ENCODE results near the gene SLC16A13. TPM values are rescaled to one million over a fixed set of nuclear protein-coding genes. Genes with fewer than 3 reads are reported as not detected.

The SLC16A13 gene
- total and polyA plus RNA-seq, 2 donors: 0.42 to 2.5 TPM

DNA sequence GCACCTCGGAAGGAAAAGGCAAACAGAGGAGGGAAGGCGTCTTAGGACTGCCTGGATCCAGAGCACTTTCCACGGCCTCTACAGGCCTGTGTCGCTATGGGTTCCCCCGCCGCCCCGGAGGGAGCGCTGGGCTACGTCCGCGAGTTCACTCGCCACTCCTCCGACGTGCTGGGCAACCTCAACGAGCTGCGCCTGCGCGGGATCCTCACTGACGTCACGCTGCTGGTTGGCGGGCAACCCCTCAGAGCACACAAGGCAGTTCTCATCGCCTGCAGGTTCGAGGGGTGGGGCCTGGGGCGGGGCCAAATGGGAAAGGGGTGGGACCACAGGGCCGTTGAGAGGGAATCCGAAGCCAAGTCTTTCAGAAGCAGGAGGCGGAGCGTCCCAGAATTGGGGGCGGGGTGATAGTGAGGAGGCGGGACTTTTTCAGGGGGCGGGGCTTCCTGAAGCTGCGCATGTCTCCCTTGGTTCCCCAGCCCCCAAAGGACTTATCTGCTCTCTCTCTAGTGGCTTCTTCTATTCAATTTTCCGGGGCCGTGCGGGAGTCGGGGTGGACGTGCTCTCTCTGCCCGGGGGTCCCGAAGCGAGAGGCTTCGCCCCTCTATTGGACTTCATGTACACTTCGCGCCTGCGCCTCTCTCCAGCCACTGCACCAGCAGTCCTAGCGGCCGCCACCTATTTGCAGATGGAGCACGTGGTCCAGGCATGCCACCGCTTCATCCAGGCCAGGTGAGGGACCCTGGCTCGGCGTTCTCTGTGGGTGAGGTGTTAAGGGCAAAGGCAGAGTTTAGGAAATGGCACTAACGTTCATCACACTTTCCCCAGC lies 12.0 kb upstream of the SLC16A13 start:
- H3K27me3 ChIP-seq (ENCODE audit: control insufficient read depth in 2 of 2, insufficient read depth in 1 of 2, low read length in 1 of 2): peaks cover 30 to 47% of the 10 kb centered on the region in 2 donors
- H3K4me1 ChIP-seq (ENCODE audit: control insufficient read depth in 2 of 2, insufficient read depth in 2 of 2, low read length in 2 of 2): peaks cover 4 to 36% of the 10 kb centered on the region in 2 donors
- peak overlapping the region in 1 of 2 donors; percentile 14 for H3K4me3 ChIP-seq (ENCODE audit: low read length in 2 of 2)
- peak in 6 of 9 donors; percentile 66 to 91 (median 82) for DNase-seq (ENCODE audit: low read depth in 6 of 9, low spot score in 9 of 9)
- H3K36me3 ChIP-seq (ENCODE audit: control insufficient read depth in 2 of 2, insufficient read depth in 2 of 2, low read length in 1 of 2): no peaks in the 10 kb centered on the region
- no peak overlapping the region for H3K27ac ChIP-seq (ENCODE audit: low read depth in 1 of 2, low read length in 1 of 2)
- H3K9me3 ChIP-seq (ENCODE audit: control insufficient read depth in 2 of 2, insufficient read depth in 1 of 2, low read length in 1 of 2): peaks cover 0 to 11% of the 10 kb centered on the region in 2 donors
- WGBS: 44% methylated on average over 51 of the region's 51 CpGs

DNA sequence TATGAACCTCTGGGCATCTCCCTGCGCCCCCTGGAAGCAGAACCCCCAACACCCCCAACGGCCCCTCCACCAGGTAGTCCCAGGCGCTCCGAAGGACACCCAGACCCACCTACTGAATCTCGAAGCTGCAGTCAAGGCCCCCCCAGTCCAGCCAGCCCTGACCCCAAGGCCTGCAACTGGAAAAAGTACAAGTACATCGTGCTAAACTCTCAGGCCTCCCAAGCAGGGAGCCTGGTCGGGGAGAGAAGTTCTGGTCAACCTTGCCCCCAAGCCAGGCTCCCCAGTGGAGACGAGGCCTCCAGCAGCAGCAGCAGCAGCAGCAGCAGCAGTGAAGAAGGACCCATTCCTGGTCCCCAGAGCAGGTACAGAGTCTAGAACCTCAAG lies 11.4 kb upstream of the SLC16A13 start:
- Histone ChIP-seq H3K36me3 (ENCODE audit: control insufficient read depth in 2 of 2, insufficient read depth in 2 of 2, low read length in 1 of 2) (no peaks in the 10 kb centered on the region), H3K27ac (ENCODE audit: low read depth in 1 of 2, low read length in 1 of 2) (no peak overlapping the region), H3K4me1 (ENCODE audit: control insufficient read depth in 2 of 2, insufficient read depth in 2 of 2, low read length in 2 of 2) (peaks cover 7 to 37% of the 10 kb centered on the region in 2 donors), H3K27me3 (ENCODE audit: control insufficient read depth in 2 of 2, insufficient read depth in 1 of 2, low read length in 1 of 2) (peaks cover 30 to 47% of the 10 kb centered on the region in 2 donors), H3K4me3 (ENCODE audit: low read length in 2 of 2) (no peak overlapping the region), H3K9me3 (ENCODE audit: control insufficient read depth in 2 of 2, insufficient read depth in 1 of 2, low read length in 1 of 2) (peaks cover 0 to 11% of the 10 kb centered on the region in 2 donors)
- DNase-seq (ENCODE audit: low read depth in 6 of 9, low spot score in 9 of 9): no peak
- WGBS: 94% methylated on average over 8 of the region's 8 CpGs

DNA sequence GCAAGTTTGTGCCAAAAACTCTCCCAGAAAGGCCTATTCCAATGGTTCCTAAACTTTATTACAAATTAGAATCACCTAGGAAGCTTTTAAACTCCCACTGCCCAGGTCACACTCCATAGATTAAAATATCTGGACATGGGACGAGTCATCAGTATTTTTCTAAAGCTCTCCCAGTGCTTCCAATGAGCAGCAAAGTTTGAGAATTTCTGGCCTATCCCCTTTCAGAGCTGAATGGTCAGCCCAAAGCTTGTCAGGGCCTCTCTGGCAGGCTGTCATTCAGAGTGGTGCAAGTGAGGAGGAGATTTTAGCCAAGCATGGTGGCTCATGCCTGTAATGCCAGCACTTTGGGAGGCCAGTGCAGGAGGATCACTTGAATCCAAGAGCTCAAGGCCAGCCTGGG lies 10.6 kb upstream of the SLC16A13 start:
- Histone ChIP-seq H3K4me1 (ENCODE audit: control insufficient read depth in 2 of 2, insufficient read depth in 2 of 2, low read length in 2 of 2) (peaks cover 14 to 43% of the 10 kb centered on the region in 2 donors), H3K27ac (ENCODE audit: low read depth in 1 of 2, low read length in 1 of 2) (no peak overlapping the region), H3K4me3 (ENCODE audit: low read length in 2 of 2) (no peak overlapping the region)

DNA sequence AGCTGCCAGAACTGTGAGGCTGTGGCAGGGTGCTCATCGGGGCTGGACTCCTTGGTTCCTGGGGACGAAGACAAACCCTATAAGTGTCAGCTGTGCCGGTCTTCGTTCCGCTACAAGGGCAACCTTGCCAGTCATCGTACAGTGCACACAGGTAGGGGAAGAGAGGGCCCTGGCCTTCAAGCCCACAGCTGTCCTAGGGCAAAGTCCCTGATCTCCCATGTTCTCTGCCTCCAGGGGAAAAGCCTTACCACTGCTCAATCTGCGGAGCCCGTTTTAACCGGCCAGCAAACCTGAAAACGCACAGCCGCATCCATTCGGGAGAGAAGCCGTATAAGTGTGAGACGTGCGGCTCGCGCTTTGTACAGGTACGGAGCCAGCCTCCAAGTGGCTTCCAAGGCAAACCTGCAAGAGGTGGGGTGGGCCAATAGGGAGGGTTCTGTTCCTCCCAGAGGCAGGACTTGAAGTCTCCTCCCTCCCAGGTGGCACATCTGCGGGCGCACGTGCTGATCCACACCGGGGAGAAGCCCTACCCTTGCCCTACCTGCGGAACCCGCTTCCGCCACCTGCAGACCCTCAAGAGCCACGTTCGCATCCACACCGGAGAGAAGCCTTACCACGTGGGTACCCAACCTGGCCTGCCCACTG lies 9.2 kb upstream of the SLC16A13 start:
- Histone ChIP-seq H3K4me1 (ENCODE audit: control insufficient read depth in 2 of 2, insufficient read depth in 2 of 2, low read length in 2 of 2) (peaks cover 14 to 43% of the 10 kb centered on the region in 2 donors), H3K9me3 (ENCODE audit: control insufficient read depth in 2 of 2, insufficient read depth in 1 of 2, low read length in 1 of 2) (peaks cover 0 to 11% of the 10 kb centered on the region in 2 donors), H3K27me3 (ENCODE audit: control insufficient read depth in 2 of 2, insufficient read depth in 1 of 2, low read length in 1 of 2) (peaks cover 20 to 30% of the 10 kb centered on the region in 2 donors), H3K27ac (ENCODE audit: low read depth in 1 of 2, low read length in 1 of 2) (no peak overlapping the region), H3K4me3 (ENCODE audit: low read length in 2 of 2) (no peak overlapping the region), H3K36me3 (ENCODE audit: control insufficient read depth in 2 of 2, insufficient read depth in 2 of 2, low read length in 1 of 2) (no peaks in the 10 kb centered on the region)
- WGBS: 95% methylated on average over 29 of the region's 29 CpGs
- DNase-seq (ENCODE audit: low read depth in 6 of 9, low spot score in 9 of 9): no peak

More for the DNA sequence above, 10.6 kb upstream of the SLC16A13 start:
- DNase-seq (ENCODE audit: low read depth in 6 of 9, low spot score in 9 of 9): no peak
- peaks cover 30 to 42% of the 10 kb centered on the region in 2 donors for H3K27me3 ChIP-seq (ENCODE audit: control insufficient read depth in 2 of 2, insufficient read depth in 1 of 2, low read length in 1 of 2)
- H3K36me3 ChIP-seq (ENCODE audit: control insufficient read depth in 2 of 2, insufficient read depth in 2 of 2, low read length in 1 of 2): no peaks in the 10 kb centered on the region
- peaks cover 0 to 11% of the 10 kb centered on the region in 2 donors for H3K9me3 ChIP-seq (ENCODE audit: control insufficient read depth in 2 of 2, insufficient read depth in 1 of 2, low read length in 1 of 2)
- 99% methylated on average over 1 of the region's 1 CpG for WGBS

DNA sequence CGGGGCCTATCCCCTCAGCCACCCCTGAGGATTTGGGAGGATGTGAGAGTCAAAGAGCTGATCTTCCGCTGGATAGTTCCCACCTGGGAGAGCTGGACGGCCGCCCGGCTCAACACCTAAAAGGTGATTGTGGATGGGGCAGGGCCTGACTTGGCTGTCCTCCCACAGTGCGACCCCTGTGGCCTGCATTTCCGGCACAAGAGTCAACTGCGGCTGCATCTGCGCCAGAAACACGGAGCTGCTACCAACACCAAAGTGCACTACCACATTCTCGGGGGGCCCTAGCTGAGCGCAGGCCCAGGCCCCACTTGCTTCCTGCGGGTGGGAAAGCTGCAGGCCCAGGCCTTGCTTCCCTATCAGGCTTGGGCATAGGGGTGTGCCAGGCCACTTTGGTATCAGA lies 8.5 kb upstream of the SLC16A13 start:
- H3K4me1 ChIP-seq (ENCODE audit: control insufficient read depth in 2 of 2, insufficient read depth in 2 of 2, low read length in 2 of 2): peaks cover 10 to 42% of the 10 kb centered on the region in 2 donors
- H3K4me3 ChIP-seq (ENCODE audit: low read length in 2 of 2): no peak overlapping the region
- no peak overlapping the region for H3K27ac ChIP-seq (ENCODE audit: low read depth in 1 of 2, low read length in 1 of 2)

DNA sequence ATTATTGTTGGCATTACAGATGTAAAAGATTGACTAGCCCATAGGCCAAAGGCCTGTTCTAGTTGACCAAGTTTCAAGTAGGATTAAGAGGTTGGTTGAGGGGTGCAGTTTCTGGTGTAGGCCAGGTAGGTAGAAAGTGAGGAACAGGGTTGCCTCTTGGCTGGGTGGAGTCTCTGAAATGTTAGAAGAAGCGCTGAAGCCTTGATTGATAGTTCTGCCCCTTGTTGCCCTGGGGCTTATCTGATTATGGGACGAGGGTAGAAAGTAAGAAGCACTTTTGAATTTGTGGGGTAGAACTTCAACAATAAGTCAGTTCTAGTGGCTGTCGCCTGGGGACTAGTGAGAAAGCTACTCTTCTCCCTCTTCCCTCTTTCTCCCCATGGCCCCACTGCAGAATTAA lies 6.7 kb upstream of the SLC16A13 start:
- Histone ChIP-seq H3K27me3 (ENCODE audit: control insufficient read depth in 2 of 2, insufficient read depth in 1 of 2, low read length in 1 of 2) (peaks cover 0 to 5% of the 10 kb centered on the region in 2 donors), H3K9me3 (ENCODE audit: control insufficient read depth in 2 of 2, insufficient read depth in 1 of 2, low read length in 1 of 2) (peaks cover 0 to 4% of the 10 kb centered on the region in 2 donors), H3K4me1 (ENCODE audit: control insufficient read depth in 2 of 2, insufficient read depth in 2 of 2, low read length in 2 of 2) (peaks cover 10 to 24% of the 10 kb centered on the region in 2 donors), H3K36me3 (ENCODE audit: control insufficient read depth in 2 of 2, insufficient read depth in 2 of 2, low read length in 1 of 2) (no peaks in the 10 kb centered on the region), H3K4me3 (ENCODE audit: low read length in 2 of 2) (no peak overlapping the region), H3K27ac (ENCODE audit: low read depth in 1 of 2, low read length in 1 of 2) (peak overlapping the region in 1 of 2 donors; percentile 88)
- 92% methylated on average over 3 of the region's 3 CpGs for WGBS
- DNase-seq (ENCODE audit: low read depth in 6 of 9, low spot score in 9 of 9): no peak

More for the DNA sequence above, 8.5 kb upstream of the SLC16A13 start:
- Histone ChIP-seq H3K27me3 (ENCODE audit: control insufficient read depth in 2 of 2, insufficient read depth in 1 of 2, low read length in 1 of 2) (peaks cover 14 to 23% of the 10 kb centered on the region in 2 donors), H3K9me3 (ENCODE audit: control insufficient read depth in 2 of 2, insufficient read depth in 1 of 2, low read length in 1 of 2) (peaks cover 0 to 7% of the 10 kb centered on the region in 2 donors), H3K36me3 (ENCODE audit: control insufficient read depth in 2 of 2, insufficient read depth in 2 of 2, low read length in 1 of 2) (no peaks in the 10 kb centered on the region)
- no peak for DNase-seq (ENCODE audit: low read depth in 6 of 9, low spot score in 9 of 9)
- WGBS: 96% methylated on average over 13 of the region's 13 CpGs

DNA sequence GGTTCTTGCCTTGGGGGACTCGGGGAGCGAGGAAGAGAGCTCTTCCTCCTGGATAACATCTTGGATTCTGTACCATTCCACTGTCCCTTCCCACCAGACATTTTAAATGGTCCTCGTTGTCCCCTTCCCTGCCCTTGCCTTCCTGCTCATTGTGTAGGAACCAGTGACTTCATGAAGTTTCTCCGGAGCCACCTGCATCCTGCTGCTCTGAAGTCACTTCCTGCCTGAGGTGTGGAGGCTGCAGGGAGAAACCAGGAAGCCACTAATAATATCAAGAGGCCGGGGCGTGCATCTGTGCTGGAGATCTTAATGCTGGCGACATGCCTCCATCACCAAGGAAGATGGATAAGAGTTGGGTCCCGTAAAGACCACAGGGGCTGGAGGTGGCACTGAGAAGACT lies 6.2 kb upstream of the SLC16A13 start:
- DNase-seq (ENCODE audit: low read depth in 6 of 9, low spot score in 9 of 9): peak in 4 of 9 donors; percentile 58 to 86 (median 72)
- H3K27me3 ChIP-seq (ENCODE audit: control insufficient read depth in 2 of 2, insufficient read depth in 1 of 2, low read length in 1 of 2): no peaks in the 10 kb centered on the region
- no peaks in the 10 kb centered on the region for H3K9me3 ChIP-seq (ENCODE audit: control insufficient read depth in 2 of 2, insufficient read depth in 1 of 2, low read length in 1 of 2)
- no peaks in the 10 kb centered on the region for H3K36me3 ChIP-seq (ENCODE audit: control insufficient read depth in 2 of 2, insufficient read depth in 2 of 2, low read length in 1 of 2)
- H3K4me3 ChIP-seq (ENCODE audit: low read length in 2 of 2): peak overlapping the region; percentile 13 to 27
- peaks cover 10 to 23% of the 10 kb centered on the region in 2 donors for H3K4me1 ChIP-seq (ENCODE audit: control insufficient read depth in 2 of 2, insufficient read depth in 2 of 2, low read length in 2 of 2)
- WGBS: 28% methylated on average over 8 of the region's 8 CpGs
- H3K27ac ChIP-seq (ENCODE audit: low read depth in 1 of 2, low read length in 1 of 2): peak overlapping the region; percentile 36 to 88

DNA sequence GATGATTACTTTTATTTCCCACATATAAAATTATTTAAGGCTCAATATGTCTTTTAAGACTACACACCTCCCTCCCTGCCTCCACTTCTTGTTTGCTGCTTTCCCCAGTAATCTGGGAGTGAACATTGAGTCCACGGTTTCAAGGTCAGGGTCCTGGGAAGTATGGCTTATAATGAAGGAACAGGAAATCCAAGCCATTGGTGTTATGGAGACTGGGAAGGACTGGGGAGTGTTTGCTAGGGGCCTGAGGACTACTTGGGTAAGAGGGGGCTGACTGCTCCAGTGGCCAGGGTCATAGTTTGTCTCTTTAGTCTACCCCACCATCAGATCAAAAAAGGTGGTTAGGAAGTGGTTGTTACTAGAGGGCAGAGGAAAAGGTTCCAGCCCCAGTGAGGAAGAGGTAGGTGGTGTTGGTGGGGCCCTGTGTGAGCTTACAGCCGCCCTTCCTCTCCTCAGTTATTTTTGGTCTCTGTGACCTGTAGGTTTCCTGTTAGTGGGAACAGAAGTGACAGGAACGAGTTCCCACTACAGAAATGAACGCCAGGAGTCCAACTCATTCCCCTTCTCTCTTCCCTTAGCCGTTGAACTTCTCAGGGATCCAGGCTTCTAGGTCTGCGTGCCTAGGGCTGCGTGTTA lies 742 bp upstream of the SLC16A13 start:
- H3K9me3 ChIP-seq (ENCODE audit: control insufficient read depth in 2 of 2, insufficient read depth in 1 of 2, low read length in 1 of 2): no peaks in the 10 kb centered on the region
- peaks cover 0 to 6% of the 10 kb centered on the region in 2 donors for H3K27me3 ChIP-seq (ENCODE audit: control insufficient read depth in 2 of 2, insufficient read depth in 1 of 2, low read length in 1 of 2)
- H3K4me1 ChIP-seq (ENCODE audit: control insufficient read depth in 2 of 2, insufficient read depth in 2 of 2, low read length in 2 of 2): peaks cover 10 to 28% of the 10 kb centered on the region in 2 donors
- H3K36me3 ChIP-seq (ENCODE audit: control insufficient read depth in 2 of 2, insufficient read depth in 2 of 2, low read length in 1 of 2): no peaks in the 10 kb centered on the region
- peak overlapping the region; percentile 92 to 97 for H3K27ac ChIP-seq (ENCODE audit: low read depth in 1 of 2, low read length in 1 of 2)
- H3K4me3 ChIP-seq (ENCODE audit: low read length in 2 of 2): peak overlapping the region; percentile 75 to 79
- WGBS: 8% methylated on average over 7 of the region's 7 CpGs
- no peak for DNase-seq (ENCODE audit: low read depth in 6 of 9, low spot score in 9 of 9)
